CMK (cell line): ENCODE measurements around the gene PRKCZ.

Experiments
- DNase-seq: peaks from one replicate; pipeline ENCODE4 v3.0.0-alpha.2; 2010; ENCODE audit warnings: low read depth

The PRKCZ gene

GRCh38 chr1:2049718-2050431 lies at the start of gene PRKCZ:
Gene PRKCZ (plus strand): TSS chr1:2050411. CDS start chr1:2050631, 220 bp downstream.
- no peak for DNase-seq

GRCh38 chr1:2000432-2000831 lies 49.8 kb upstream of the PRKCZ start:
- no peak for DNase-seq

DNA sequence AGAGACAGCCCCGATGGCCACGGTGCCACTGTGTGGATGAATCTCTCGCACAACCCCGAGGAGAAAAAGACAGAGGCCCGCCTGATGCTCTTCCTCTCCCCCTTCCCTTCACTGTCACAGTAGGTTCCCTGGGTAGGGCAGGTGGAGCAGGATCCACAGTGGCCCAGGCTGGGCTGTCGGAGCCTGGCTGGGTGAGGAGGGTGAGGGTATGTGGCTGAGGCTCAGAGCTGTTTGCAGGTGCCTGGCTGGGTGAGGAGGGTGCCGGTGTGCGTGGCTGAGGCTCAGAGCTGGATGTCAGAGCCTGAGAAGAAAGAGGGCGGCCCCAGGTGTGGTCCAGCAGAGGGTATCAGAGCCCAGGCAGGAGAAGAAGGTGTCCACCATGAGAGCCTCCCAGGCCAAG lies 49.4 kb upstream of the PRKCZ start:
- DNase-seq: no peak

DNA sequence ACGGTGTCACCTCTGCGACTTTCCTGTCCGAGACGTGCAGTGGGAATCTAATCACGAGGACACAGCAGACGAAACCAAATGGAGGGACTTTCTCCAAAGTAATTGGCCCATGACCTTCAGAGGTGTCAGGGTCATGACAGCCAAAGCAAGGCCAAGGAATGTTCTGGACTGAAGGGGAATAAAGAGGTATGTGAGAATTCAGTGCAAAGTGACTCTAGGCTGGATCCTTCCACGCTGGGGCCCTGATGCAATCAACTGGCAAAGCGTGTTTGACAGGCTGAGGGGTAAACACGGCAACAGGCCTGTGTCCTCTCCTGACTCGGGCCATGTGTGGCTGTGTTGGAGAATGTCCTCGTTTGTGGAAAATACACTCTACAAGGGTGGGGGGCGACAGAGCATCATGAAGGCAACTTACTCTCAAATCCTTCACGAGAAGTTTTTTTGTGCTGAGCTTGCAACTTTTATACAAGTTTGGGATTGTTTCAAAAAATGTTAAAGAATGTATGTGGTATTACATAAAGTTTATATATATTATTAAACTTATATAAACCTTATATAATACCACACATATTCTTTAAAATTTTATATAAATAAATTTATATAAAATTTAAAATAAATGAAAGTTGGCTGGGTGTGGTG lies 48.3 kb upstream of the PRKCZ start:
- no peak for DNase-seq

DNA sequence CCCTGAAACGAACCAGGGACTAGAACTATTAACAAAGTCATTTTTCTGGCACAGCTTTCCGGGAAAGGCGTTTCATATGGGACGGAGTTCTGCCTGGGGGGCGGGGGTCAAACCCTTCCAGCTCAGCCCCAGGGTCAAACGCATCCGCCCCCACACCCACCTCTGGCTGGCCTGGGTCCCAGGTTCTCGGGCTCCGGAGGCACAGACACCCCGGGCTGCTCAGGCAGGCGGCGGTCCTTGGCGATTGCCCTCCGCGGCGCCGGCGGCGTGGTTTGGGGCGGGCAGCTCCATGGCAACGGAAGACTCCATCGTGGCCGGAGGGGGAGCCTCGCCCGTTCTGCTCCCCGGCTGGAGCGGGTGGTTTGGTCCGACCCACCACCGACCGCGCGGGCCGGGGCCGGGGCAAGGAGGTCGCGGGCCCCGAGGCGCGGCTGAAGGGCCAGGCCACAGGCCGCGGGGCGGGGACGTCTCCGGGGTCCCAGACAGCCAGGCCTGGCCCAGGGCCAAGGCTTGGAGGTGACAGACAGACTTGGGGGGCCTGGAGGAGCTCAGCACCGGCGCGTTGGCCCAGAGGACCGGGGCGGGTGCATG lies 46.6 kb upstream of the PRKCZ start, which contains the start of gene CFAP74:
TSS of gene CFAP74 (minus strand) at position 246 of the 591 bp plus-strand sequence. CDS start 12,830 bp downstream, outside the sequence.
- DNase-seq: peak; percentile 22

GRCh38 chr1:2004856-2005255 lies 45.4 kb upstream of the PRKCZ start:
- no peak for DNase-seq

DNA sequence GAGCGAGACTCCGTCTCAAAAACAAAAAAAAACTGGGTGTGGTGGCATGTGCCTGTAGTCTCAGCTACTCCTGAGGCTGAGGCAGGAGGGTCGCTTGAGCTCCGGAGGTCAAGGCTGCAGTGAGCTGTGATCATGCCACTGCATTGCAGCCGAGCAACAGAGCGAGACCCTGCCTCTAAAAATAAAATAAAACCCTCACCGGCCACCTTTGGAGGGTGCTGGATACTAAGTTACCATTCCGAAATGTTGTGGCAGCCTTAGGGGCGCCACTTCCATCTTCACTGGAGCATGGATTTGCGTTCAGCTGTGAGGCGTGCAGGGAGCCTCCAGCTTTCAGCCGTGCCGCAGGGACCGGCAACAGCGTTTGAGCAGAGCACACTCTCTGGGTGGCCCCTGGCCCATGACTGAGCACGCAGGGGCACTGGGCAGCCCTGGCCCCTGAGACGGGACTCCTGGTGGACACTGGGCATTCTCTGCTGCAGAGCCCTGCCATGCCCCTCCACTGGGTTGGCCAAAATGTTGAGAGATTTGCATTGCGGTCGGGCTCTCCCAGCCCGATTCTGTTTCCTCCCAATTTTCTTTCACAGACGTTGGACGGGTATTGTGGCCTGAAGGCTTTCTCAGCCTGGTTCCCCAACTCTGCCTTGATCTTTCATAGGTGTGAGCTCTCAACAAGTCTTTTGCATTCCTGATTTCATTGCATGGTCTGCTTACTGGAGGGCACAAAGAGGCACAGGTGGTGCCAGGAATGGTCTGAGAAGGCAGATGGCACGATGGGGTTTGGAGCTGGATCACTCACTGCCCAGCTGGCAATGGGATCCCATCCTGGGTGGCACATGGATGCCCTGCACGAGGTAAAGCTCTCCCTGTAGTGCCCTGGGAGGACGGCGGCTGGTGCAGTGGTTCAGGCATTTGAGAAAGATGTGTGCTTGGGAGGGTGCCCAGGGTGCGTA lies 40.8 kb upstream of the PRKCZ start:
- DNase-seq: no peak

DNA sequence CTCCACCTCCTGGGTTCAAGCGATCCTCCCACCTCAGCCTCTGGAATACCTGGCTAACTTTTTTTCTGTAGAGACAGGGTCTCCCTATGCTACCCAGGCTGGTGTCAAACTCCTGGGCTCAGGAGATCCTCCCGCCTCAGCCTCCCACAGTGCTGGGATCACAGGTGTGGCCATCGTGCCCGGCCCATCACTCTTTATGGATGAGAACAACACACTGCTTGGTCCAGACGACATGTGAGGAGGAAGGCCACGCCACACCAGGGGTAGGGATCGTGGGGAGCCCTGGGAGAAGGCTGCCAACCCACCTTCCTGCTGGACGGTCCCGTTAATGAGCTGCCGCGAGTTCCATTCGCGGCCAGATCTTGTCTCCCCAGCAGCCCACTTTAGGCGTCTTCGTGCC lies 36.0 kb upstream of the PRKCZ start:
- DNase-seq: no peak

DNA sequence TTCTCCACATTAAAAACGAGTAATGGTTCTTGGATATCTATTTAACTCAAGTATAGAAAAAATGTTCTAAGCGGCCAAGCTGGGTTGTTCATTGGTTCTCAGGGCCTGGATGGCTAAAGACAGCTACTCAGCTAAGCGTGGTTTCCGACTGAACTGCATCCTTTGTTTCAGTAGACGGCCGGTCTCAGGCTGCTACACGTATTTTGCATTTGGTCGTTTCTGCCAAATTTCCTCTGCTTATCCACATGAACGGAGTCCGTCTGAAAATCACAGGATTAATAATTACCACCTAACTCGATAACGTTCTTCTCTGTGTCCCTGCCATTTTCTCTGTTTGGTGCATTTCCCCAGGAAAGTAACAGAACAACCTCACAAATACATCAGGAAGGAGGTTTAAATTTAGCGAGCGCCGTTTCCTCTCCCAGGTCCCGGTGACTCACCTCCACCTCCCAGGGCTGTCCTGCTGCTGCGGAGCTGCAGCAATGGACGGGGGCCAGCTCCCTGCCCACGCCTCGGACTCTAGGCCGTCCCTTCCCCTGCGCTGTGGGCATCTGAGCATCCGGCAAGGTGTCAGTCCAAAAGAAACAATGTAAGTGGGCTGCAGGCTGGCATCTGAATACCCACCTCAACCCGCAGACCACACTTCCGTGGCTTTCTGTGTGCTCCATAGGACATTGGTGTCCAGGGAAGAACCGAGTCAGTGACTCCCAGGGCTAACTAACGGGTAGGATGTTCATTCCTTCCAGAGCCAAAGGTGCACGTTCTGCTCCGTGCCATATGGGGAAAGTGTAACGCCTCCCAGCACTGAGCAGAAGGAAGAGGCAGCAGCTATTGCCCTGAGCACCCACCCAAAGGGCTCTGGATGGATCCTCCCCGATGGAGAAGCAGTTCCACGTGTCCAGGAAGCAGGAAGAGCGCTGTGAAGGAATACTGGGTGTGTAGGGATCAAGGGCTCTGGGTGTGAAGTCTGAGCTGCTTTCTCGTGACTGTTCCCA lies 35.2 kb upstream of the PRKCZ start:
- no peak for DNase-seq

- no peak for DNase-seq
Measured at GRCh38 chr1:2016123-2016522, 34.1 kb upstream of the PRKCZ start.

DNA sequence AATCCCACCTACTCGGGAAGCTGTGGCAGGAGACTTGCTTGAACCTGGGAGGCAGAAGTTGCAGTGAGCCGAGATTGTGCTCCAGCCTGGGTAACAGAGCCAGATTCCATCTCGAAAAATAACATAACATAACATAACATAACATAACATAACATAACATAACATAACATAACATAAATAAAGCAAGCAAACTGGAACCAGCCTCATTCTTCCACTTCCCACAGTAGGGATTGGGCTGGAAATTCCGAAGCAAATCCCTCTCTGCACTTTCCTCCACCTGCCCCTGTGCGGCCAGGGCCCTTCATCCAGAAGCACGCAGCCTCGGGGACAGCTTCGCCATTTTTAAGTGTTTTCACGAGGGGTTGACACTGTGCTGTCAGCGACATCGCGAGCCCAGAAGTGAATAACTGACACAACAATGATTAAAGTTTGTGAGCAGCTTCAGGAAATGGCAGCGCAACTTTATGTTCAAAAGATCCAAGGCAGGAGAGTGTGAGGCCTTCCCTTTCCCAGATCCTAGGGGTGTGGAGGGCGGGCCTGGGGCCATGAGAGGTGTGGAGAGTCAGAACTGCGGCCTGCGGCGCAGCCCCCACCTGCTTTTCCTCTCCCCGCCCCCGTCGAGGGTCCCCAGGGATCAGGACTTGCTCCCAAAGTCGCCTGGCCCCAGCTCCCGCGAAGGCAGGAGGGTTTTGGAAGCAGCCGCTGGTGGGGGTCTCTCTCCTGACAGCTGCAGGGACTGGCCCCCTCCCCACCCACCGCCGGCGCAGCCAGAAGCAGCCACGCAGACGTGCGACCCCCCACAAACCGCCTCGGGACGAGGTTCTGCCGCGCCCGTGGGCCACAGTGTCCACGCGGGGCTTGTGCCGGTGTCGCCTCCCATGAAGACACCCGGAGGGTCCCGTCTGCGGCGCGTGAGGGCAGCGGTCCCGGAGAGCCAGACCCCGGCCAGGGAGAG lies 31.7 kb upstream of the PRKCZ start:
- no peak for DNase-seq

- no peak for DNase-seq
Measured at GRCh38 chr1:2019172-2019543, 31.1 kb upstream of the PRKCZ start, which contains the start of gene GABRD. Gene GABRD (plus strand): TSS chr1:2019345. CDS start chr1:2019424, 79 bp downstream.

DNA sequence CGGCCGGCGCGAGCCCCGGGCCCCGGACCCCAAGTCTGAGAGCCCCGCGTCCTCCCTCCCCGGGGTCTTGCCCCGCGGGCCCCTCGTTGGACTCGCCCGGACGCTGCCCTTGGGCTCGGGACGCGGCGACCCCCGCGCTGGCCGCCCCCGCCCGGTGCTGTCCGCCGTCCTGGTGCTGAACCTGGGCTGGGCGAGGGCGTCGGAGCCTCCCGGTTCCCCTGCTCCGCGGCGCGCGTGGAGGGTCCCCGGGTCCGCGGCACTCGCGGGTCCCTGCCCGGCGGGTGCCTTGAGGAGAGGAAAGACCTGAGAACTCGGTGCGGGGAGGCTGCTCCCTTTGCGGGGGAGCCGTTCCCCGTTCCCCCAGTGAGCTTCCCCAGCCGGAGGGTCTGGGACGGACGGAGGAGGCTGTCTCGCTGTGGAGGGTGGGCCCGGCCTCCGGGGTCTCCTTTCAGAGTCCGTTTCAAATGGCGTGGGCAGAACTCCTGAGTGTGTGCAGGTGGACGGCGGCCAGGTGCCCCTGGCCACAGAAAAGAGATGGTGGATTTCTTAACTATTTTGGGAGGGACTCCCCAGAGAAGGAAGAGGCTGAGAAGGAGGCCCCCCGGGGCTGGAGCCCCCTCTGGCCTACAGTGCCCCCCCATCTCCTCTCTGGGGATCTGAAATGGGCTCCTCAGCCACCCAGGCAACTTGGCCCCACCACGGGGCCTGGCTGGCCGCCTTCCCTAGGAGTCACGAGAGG lies 30.5 kb upstream of the PRKCZ start:
- no peak for DNase-seq

DNA sequence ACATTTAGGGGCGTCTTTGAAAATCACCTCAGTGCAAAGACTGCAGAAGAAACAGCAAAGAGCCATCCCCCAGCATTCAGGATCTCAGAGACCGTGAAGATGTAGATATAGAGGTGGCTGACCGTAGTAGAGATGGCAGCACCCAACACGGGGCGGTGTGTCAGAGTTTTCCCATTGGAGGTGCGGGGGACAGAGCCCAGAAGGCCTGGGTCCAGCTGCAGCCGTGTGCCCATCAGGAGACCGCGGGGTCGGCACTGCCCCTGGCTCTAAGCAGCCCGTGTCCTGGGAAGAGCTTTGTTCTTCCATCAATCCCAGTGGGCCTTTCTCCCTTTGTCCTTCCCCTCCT lies 29.9 kb upstream of the PRKCZ start:
- DNase-seq: no peak

DNA sequence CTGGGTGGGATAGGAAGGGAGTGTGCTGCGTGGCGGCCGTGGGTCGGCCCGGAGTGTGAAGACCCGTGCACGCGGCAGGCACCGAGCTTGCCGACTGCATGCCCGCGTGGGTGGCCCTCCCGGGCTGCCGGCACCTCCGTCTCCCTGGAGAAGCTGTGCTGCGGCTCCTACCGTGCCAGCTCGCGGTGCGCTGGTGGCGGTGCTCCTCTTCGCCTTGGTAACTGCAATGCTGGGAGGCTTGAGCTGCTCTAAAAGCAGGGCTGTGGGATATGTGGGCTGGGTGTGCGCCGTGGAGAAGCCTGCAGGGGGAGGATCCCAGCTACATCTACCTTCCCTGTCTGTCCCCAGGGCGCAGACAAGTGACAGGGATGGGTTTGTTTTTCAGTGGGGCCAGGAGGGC lies 28.7 kb upstream of the PRKCZ start:
- DNase-seq: no peak

DNA sequence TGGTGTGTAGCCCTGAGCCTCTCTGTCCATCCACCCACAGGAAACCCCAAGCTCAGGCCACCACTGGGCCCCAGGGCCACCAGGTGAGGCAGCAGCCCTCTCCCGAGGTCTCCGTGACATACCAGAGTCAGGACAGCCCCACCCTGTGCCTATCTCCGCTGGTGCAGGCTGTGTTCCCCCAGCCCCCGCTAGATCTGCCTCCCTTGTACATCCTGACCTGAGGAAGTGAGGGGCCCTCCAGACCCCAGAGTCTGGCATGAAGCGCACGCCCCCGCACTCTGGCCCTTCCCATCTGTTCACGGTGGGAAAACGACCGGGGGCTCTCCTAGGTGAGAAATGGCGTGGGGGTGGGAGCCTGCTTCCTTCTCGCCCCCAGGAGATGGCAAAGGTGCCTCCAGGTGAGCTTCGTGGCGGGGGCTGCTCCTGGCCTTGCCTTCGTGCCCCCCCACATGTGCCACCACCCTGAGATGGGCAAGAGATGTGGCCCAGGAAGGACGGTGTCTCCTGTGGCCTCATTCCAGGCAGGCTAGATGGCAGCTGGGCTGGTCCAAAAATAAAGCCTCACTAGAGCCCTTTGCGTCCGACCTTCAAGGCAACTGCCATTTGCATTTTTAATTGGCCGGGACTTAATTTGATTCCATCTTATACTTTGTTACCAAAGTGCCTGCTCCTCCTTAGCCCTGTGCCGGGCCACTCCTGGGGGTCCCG lies 28.0 kb upstream of the PRKCZ start:
- DNase-seq: no peak

DNA sequence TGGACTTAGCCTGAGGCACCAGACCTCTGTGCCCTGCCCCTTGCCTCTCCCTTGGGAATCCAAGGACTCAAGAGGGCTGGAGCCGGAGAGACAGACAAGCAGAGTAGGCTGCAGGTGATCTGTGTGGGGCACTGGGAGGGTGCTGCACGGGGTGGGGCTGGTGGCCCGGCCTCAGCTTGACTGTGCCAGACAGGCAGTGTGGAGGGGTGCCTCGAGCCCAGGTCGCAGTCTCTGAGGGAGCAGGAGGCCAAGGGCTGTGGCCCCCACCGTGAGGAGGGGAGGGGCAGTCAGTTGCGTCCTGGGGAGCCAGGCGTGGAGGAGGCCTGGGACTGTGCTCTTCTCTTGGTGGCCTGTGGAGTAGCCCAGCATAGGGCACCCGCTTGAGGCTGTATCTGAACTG lies 27.0 kb upstream of the PRKCZ start:
- DNase-seq: no peak

DNA sequence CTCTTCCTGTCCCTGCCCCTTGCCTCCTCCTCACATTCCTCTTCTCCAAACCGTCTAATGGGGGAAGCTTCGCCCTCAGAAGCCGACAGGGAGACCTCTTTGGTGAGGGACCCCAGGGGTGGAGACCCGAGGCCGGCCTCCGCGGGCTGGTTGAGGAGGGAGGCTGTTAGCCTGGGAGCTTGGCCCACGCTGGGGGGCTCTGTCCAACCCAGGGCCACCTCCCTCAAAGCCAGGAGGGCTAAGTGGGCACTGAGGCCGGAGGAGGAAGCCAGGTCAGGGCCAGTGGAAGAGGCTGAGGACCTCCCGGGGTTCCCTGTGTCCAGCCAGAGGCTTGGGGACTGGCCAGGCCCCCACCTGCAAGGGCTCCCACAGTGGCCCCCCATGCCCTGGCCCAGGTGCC lies 25.8 kb upstream of the PRKCZ start:
- DNase-seq: no peak

- DNase-seq: no peak
Measured at GRCh38 chr1:2024887-2025286, 25.3 kb upstream of the PRKCZ start.
